ENCODE results near the gene PIP4K2A. TPM values are rescaled to one million over a fixed set of nuclear protein-coding genes. Genes with fewer than 3 reads are reported as not detected.

The PIP4K2A gene
- total RNA-seq, 6 experiments from 2014 or later, result 8.1 to 27.6 (median 12.0) TPM

- intact Hi-C loops (cut with DNase I), result no loop called here
- H3K27ac ChIP-seq, result peak overlapping the region; percentile 74 to 93 (median 85)
- WGBS (ENCODE audit: insufficient coverage, low coverage, low lambda C conversion rate, missing lambda C conversion rate), result 0% methylated on average over 11 of the region's 73 CpGs
Measured at GRCh38 chr10:22712956-22713852, 1.2 kb downstream of the PIP4K2A start.

GRCh38 chr10:22712211-22712955 lies 2.0 kb downstream of the PIP4K2A start:
- peak in 3 of 4 donors; percentile 8 to 50 (median 11) for ATAC-seq
- peak overlapping the region; percentile 74 to 93 (median 92) for H3K4me3 ChIP-seq

More at GRCh38 chr10:22712956-22713852, 1.2 kb downstream of the PIP4K2A start:
- TF ChIP-seq CTCF (IDR thresholded peaks at IDR 0.05), result no peak
- TF ChIP-seq POLR2A (IDR thresholded peaks at IDR 0.05), result no peak
- Histone ChIP-seq H3K4me1 (peaks cover 0 to 19% (median 8%) of the 10 kb centered on the region in 4 donors), H3K27me3 (no peaks in the 10 kb centered on the region), H3K9me3 (no peaks in the 10 kb centered on the region), H3K36me3 (no peaks in the 10 kb centered on the region), H3K4me3 (peak overlapping the region; percentile 74 to 93 (median 92))
- peak; percentile 58 to 74 (median 59) for DNase-seq
- peak; percentile 51 to 59 (median 54) for ATAC-seq

GRCh38 chr10:22711373-22711772 lies 3.0 kb downstream of the PIP4K2A start:
- Histone ChIP-seq H3K36me3 (no peaks in the 10 kb centered on the region), H3K27me3 (no peaks in the 10 kb centered on the region), H3K27ac (no peak overlapping the region), H3K4me3 (peak overlapping the region in 1 of 3 donors; percentile 9), H3K9me3 (no peaks in the 10 kb centered on the region), H3K4me1 (peaks cover 0 to 21% (median 8%) of the 10 kb centered on the region in 4 donors)
- ATAC-seq (no peak), DNase-seq (no peak)
- intact Hi-C loops (cut with DNase I), result no loop called here
- WGBS (ENCODE audit: insufficient coverage, low coverage, low lambda C conversion rate, missing lambda C conversion rate), result 55% methylated on average over 3 of the region's 3 CpGs
- TF ChIP-seq POLR2A (IDR thresholded peaks at IDR 0.05), result no peak
- no peak for TF ChIP-seq CTCF (IDR thresholded peaks at IDR 0.05)

More at GRCh38 chr10:22712211-22712955, 2.0 kb downstream of the PIP4K2A start:
- intact Hi-C loops (cut with DNase I), result no loop called here
- 4% methylated on average over 8 of the region's 8 CpGs for WGBS (ENCODE audit: insufficient coverage, low coverage, low lambda C conversion rate, missing lambda C conversion rate)
- TF ChIP-seq POLR2A (IDR thresholded peaks at IDR 0.05) (no peak), CTCF (IDR thresholded peaks at IDR 0.05) (no peak)
- peaks cover 0 to 19% (median 8%) of the 10 kb centered on the region in 4 donors for H3K4me1 ChIP-seq
- H3K36me3 ChIP-seq, result no peaks in the 10 kb centered on the region
- H3K27ac ChIP-seq, result peak overlapping the region; percentile 74 to 93 (median 85)
- no peaks in the 10 kb centered on the region for H3K9me3 ChIP-seq
- no peak for DNase-seq
- no peaks in the 10 kb centered on the region for H3K27me3 ChIP-seq

GRCh38 chr10:22710139-22710745 lies 4.1 kb downstream of the PIP4K2A start:
- DNase-seq (no peak), ATAC-seq (no peak)
- H3K4me3 ChIP-seq, result no peak overlapping the region
- H3K36me3 ChIP-seq, result no peaks in the 10 kb centered on the region
- H3K27ac ChIP-seq, result no peak overlapping the region
- H3K27me3 ChIP-seq, result no peaks in the 10 kb centered on the region
- intact Hi-C loops (cut with DNase I), result no loop called here
- 56% methylated on average over 10 of the region's 10 CpGs for WGBS (ENCODE audit: insufficient coverage, low coverage, low lambda C conversion rate, missing lambda C conversion rate)
- peaks cover 0 to 21% (median 8%) of the 10 kb centered on the region in 4 donors for H3K4me1 ChIP-seq
- TF ChIP-seq POLR2A (IDR thresholded peaks at IDR 0.05), result no peak
- H3K9me3 ChIP-seq, result no peaks in the 10 kb centered on the region
